CD8-positive, alpha-beta memory T cell (primary cell): ENCODE data around the gene TRABD. TPM values are rescaled to one million over a fixed set of nuclear protein-coding genes. Genes with fewer than 3 reads are reported as not detected.
A peak's percentile ranks its signal among the peaks of the same experiment; 100 is the strongest.

Experiments used
- CTCF ChIA-PET: fragments of 350-600 bp; sonication (Branson Sonifier 250); formaldehyde crosslinking; loops from one replicate; lab custom pipeline; 2021; ENCODE audit warnings: antibody characterized with exemption; lab: Charles Lee
- POLR2A ChIA-PET: fragments of 350-600 bp; sonication (Branson Sonifier 250); formaldehyde crosslinking; loops from one replicate; lab custom pipeline; 2021; ENCODE audit warnings: antibody characterized with exemption; lab: Charles Lee
- DNase-seq, 5 donors: peaks; one replicate each; pipeline versions ENCODE4 v3.0.0 to v3.0.0-alpha.2; 2020 to 2022; ENCODE audit warnings: mixed read lengths in 1 of 5
- H3K27ac ChIP-seq: one replicate; pipeline ENCODE4 v1.7.0; 2013; ENCODE audit warnings: low read depth, mild to moderate bottlenecking, low read length, moderate library complexity
- H3K27me3 ChIP-seq: 2 replicates; pipeline ENCODE4 v1.7.0; 2013; ENCODE audit warnings: low read length, mild to moderate bottlenecking; ENCODE audit not compliant: insufficient read depth, poor library complexity, severe bottlenecking
- H3K36me3 ChIP-seq: 2 replicates; pipeline ENCODE4 v1.7.0; 2013; ENCODE audit warnings: mild to moderate bottlenecking, low read length, moderate library complexity; ENCODE audit not compliant: insufficient read depth
- H3K4me1 ChIP-seq: 2 replicates; pipeline ENCODE4 v1.7.0; 2013; ENCODE audit warnings: mild to moderate bottlenecking, low read length, moderate library complexity; ENCODE audit not compliant: insufficient read depth
- H3K4me3 ChIP-seq: 2 replicates; pipeline ENCODE4 v1.7.0; 2013; ENCODE audit warnings: mild to moderate bottlenecking, low read length
- H3K9me3 ChIP-seq: 2 replicates; pipeline ENCODE4 v1.7.0; 2013; ENCODE audit warnings: mild to moderate bottlenecking, low read length
- H3K27ac Mint-ChIP-seq, 8 donors: one replicate each; pipeline ENCODE4 v1.8.0; 2020 to 2021; ENCODE audit warnings: mixed read lengths in 8 of 8, mild to moderate bottlenecking in 6 of 8, inconsistent platforms in 3 of 8, moderate library complexity in 3 of 8
- H3K27me3 Mint-ChIP-seq, 2 donors: one replicate each; pipeline ENCODE4 v1.8.0; 2020 to 2021; ENCODE audit warnings: mixed read lengths in 2 of 2, mild to moderate bottlenecking in 1 of 2, moderate library complexity in 1 of 2
- H3K36me3 Mint-ChIP-seq, 3 donors: one replicate each; pipeline ENCODE4 v1.8.0; 2020 to 2021; ENCODE audit warnings: mixed read lengths in 3 of 3, inconsistent platforms in 1 of 3, mild to moderate bottlenecking in 1 of 3
- H3K4me1 Mint-ChIP-seq, 3 donors: one replicate each; pipeline ENCODE4 v1.8.0; 2020 to 2021; ENCODE audit warnings: mixed read lengths in 3 of 3, inconsistent platforms in 1 of 3, mild to moderate bottlenecking in 1 of 3
- H3K4me3 Mint-ChIP-seq, 7 donors: one replicate each; pipeline ENCODE4 v1.8.0; 2020 to 2021; ENCODE audit warnings: mixed read lengths in 7 of 7, mild to moderate bottlenecking in 6 of 7, moderate library complexity in 4 of 7, inconsistent platforms in 2 of 7
- H3K9me3 Mint-ChIP-seq, 5 donors: one replicate each; pipeline ENCODE4 v1.8.0; 2020 to 2022; ENCODE audit warnings: mixed read lengths in 5 of 5, mild to moderate bottlenecking in 3 of 5, moderate library complexity in 2 of 5, inconsistent platforms in 1 of 5
- polyA plus RNA-seq: library from polyadenylated mRNA; unstranded; fragments of 300-500 nt; fragmentation: Illumina TruSeq; gene quantifications from one replicate; pipeline ENCODE4 v1.2.3, GENCODE V29; 2021
- total RNA-seq, 2 experiments: library from RNA; stranded (reverse); gene quantifications; one replicate each; pipeline ENCODE4 v1.2.3, GENCODE V29; 2021

TRABD gene
- total and polyA plus RNA-seq, 3 experiments from 2014 or later, result 49.0 to 102 (median 96.2) TPM

DNA sequence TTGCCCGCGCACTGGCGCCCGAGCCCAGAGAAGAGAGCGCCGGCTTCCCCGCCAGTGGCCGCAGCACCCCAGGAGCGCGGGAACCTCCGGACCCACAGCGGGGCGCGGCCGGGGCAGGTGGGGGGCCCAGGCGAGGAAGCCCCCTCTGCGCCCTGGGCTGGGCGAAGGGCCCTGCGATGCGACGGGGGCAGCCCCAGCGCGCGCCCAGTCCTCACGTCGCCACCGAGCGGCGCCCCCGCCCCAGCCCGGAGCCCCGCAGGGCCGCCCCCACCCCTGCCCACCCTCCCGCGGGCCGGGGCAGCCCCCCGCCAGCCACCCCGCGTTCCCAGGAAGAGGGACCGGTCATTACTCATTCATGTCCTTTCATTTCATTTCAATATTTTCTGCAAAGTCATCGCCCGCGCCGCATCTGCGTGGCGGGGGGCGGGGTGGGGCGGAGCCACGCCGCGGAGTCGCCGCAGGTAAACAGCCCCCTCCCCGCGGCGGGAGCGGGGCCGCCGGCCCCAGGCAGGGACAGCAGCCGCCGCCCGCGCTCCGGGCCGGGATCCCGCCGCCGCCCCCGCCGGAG is 15.9 kb upstream of the TRABD start:
- H3K27me3 Mint-ChIP-seq, result peaks cover 31 to 41% of the 10 kb centered on the region in 2 donors
- peaks cover 0 to 11% (median 5%) of the 10 kb centered on the region in 3 donors for H3K4me1 Mint-ChIP-seq
- H3K9me3 ChIP-seq, result no peaks in the 10 kb centered on the region
- H3K4me1 ChIP-seq, result no peaks in the 10 kb centered on the region
- ChIA-PET CTCF (no interaction called here), POLR2A (no interaction called here)
- H3K4me3 ChIP-seq, result no peak overlapping the region
- H3K27ac Mint-ChIP-seq, result no peak overlapping the region
- peak overlapping the region in 2 of 7 donors; percentile 49 to 64 for H3K4me3 Mint-ChIP-seq
- H3K36me3 ChIP-seq, result no peaks in the 10 kb centered on the region
- no peak overlapping the region for H3K27ac ChIP-seq
- peak in 1 of 5 donors; percentile 51 for DNase-seq
- H3K9me3 Mint-ChIP-seq, result no peaks in the 10 kb centered on the region
- H3K36me3 Mint-ChIP-seq, result no peaks in the 10 kb centered on the region
- peaks cover 4% of the 10 kb centered on the region for H3K27me3 ChIP-seq

DNA sequence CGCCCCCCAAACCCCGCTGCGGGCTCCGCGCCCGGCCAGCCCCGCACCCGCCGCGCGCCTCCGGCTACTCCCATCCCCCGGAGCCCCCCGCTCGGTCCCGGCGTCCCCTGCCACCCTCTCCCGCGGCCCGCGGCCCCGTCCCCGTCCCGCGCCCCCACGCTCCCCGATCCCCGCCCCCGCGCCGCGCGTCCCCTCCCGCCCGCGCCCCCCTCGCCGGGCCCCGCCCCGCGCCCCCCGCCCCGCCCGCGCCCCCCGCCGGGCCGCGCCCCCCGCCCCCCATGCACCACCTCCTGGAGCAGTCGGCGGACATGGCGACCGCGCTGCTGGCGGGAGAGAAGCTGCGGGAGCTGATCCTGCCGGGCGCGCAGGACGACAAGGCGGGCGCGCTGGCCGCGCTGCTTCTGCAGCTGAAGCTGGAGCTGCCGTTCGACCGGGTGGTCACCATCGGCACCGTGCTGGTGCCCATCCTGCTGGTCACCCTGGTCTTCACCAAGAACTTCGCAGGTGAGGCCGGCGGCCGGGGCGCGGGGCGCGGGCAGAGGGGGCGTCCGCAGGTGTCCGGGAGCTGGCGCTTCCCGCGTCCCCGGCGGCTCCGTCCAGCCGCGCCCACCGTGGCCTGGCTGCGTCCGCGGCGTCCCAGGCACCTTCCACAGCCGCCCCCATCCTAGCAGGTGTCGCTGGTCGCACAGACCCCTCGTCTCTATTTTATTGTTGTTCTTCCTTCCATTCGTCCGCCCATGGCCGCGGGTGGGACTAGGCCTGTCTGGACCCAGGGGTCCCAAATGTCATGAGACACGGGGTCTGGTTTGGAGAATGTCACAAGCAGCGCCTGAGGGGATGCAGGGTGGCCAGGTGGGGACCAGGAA is 15.0 kb upstream of the TRABD start, which contains the start of gene PANX2:
Gene PANX2, plus strand, starts transcription at position 279 of the 866 bp plus-strand sequence. Its CDS starts 0 bp downstream, at position 279.
- H3K4me3 Mint-ChIP-seq, result peak within 1 kb of the TSS in 6 of 7 donors; percentile 59 to 83 (median 68)
- H3K9me3 Mint-ChIP-seq, result no peaks in the 10 kb centered on the region
- peak within 1 kb of the TSS in 1 of 8 donors; percentile 43 for H3K27ac Mint-ChIP-seq
- Histone ChIP-seq H3K36me3 (no peaks in the 10 kb centered on the region), H3K4me1 (no peaks in the 10 kb centered on the region), H3K27ac (no peak within 1 kb of the TSS), H3K4me3 (no peak within 1 kb of the TSS), H3K9me3 (no peaks in the 10 kb centered on the region), H3K27me3 (peaks cover 4% of the 10 kb centered on the region)
- peak in 1 of 5 donors; percentile 49 for DNase-seq
- peaks cover 32 to 36% of the 10 kb centered on the region in 2 donors for H3K27me3 Mint-ChIP-seq
- ChIA-PET CTCF (no interaction called here), POLR2A (no interaction called here)
- peaks cover 0 to 11% (median 5%) of the 10 kb centered on the region in 3 donors for H3K4me1 Mint-ChIP-seq
- H3K36me3 Mint-ChIP-seq, result no peaks in the 10 kb centered on the region

DNA sequence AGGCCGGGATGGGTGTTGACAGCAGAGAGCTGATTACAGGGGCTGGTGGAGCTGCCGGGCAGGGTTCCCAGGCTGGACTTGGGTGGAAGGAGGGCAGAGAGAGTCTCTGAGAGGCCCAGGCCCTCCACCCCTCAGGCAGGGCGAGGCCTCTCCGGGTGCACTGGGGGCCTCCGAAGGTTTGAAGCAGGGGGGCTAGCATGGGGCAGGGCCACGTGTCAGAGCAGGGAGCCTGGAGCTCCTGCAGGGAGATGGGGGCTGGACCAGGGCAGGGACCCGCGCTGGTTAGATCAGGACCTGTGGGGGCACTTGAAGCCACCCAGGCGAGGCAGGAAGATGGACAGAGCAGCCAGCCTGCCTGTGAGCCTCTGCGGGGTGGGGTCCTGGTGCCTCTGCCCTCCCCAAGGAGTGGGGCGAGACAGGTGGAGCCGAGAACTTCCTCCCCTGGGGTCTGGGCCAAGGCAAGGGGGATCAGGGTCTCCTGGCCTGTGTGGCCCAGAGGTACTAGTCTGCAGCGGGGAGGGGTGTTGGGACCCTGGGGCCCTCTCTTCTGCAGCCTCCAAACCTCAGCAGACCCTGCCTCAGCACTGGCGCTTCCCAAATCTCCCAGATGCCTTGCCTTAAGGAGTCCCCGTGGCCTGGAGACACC is 14.3 kb upstream of the TRABD start:
- ChIA-PET POLR2A (no interaction called here), CTCF (no interaction called here)
- H3K36me3 Mint-ChIP-seq, result no peaks in the 10 kb centered on the region
- H3K27ac ChIP-seq, result no peak overlapping the region
- H3K4me1 Mint-ChIP-seq, result peaks cover 0 to 11% (median 5%) of the 10 kb centered on the region in 3 donors
- H3K4me3 Mint-ChIP-seq, result peak overlapping the region in 6 of 7 donors; percentile 59 to 83 (median 68)
- H3K4me3 ChIP-seq, result no peak overlapping the region
- H3K27ac Mint-ChIP-seq, result peak overlapping the region in 1 of 8 donors; percentile 43
- no peaks in the 10 kb centered on the region for H3K9me3 ChIP-seq
- no peaks in the 10 kb centered on the region for H3K4me1 ChIP-seq
- no peaks in the 10 kb centered on the region for H3K36me3 ChIP-seq
- H3K27me3 Mint-ChIP-seq, result peaks cover 31 to 36% of the 10 kb centered on the region in 2 donors
- DNase-seq, result peak in 1 of 5 donors; percentile 46
- no peaks in the 10 kb centered on the region for H3K9me3 Mint-ChIP-seq
- peaks cover 4% of the 10 kb centered on the region for H3K27me3 ChIP-seq

DNA sequence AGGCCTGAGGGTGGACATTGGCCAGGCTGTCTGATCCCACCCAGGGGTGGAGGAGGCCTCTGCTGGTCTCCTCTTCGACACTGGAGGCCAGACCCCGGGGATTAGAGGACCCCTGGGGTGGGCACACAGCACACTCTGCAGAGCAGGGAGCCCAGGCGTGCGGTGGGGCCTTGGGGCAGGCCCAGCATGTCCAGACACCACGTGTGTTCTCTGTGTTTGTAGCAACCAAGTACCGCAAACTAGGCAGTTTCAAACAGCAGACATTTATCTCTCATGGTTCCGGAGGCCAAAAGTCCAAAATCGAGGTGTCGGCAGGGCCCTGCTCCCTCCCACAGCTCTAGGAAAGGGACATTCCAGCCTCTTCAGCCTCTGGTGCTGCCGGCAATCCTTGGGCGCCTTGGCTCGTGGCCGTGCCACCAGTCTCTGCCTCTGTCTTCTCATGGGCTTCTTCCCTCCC is 13.7 kb upstream of the TRABD start:
- Histone ChIP-seq H3K4me1 (no peaks in the 10 kb centered on the region), H3K9me3 (no peaks in the 10 kb centered on the region), H3K36me3 (no peaks in the 10 kb centered on the region), H3K27ac (no peak overlapping the region), H3K4me3 (no peak overlapping the region), H3K27me3 (peaks cover 4% of the 10 kb centered on the region)
- Mint-ChIP-seq H3K27ac (peak overlapping the region in 1 of 8 donors; percentile 22), H3K4me1 (peaks cover 0 to 11% (median 5%) of the 10 kb centered on the region in 3 donors), H3K9me3 (no peaks in the 10 kb centered on the region), H3K36me3 (no peaks in the 10 kb centered on the region), H3K4me3 (peak overlapping the region in 4 of 7 donors; percentile 31 to 45 (median 40)), H3K27me3 (peaks cover 30 to 36% of the 10 kb centered on the region in 2 donors)
- no peak for DNase-seq
- CTCF ChIA-PET, result no interaction called here
- POLR2A ChIA-PET, result no interaction called here

DNA sequence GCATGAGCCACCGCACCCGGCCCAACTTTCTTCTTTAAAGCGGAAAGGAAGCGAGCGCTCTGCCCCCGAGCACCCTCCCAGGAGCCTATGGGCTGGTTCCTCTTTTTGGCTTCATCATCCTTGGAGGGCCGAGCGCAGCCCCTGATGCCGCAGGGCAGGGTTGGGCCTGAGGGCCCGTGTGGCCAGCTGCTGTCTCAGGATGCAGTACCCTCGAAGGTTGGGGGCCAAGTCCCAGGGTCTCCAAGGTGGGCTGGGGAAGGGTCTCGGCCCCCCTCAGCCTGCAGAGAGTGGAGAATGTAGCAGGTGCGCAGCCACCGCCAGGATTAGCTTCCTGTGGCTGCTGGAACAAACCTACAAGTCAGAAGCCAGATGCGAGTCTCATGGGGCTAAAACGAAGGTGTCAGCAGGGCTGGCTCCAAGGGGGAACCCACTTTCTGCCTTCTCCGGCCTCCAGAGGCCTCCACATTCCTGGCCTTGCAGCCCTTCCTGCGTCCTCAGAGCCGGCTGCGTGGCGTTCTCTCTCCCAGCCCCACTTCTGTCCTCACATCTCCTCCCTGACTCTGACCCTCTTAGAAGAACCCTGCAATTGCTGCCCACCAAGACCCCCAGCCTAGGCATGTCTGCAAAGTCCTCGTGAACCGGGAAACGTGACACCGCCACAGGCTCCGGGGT is 12.3 kb upstream of the TRABD start:
- Mint-ChIP-seq H3K9me3 (no peaks in the 10 kb centered on the region), H3K27ac (no peak overlapping the region), H3K36me3 (no peaks in the 10 kb centered on the region), H3K27me3 (peaks cover 24 to 27% of the 10 kb centered on the region in 2 donors), H3K4me3 (peak overlapping the region in 1 of 7 donors; percentile 27), H3K4me1 (peaks cover 0 to 11% (median 5%) of the 10 kb centered on the region in 3 donors)
- no peak overlapping the region for H3K4me3 ChIP-seq
- H3K4me1 ChIP-seq, result no peaks in the 10 kb centered on the region
- CTCF ChIA-PET, result no interaction called here
- H3K27ac ChIP-seq, result no peak overlapping the region
- POLR2A ChIA-PET, result no interaction called here
- H3K9me3 ChIP-seq, result no peaks in the 10 kb centered on the region
- peaks cover 4% of the 10 kb centered on the region for H3K27me3 ChIP-seq
- DNase-seq, result no peak
- H3K36me3 ChIP-seq, result no peaks in the 10 kb centered on the region

DNA sequence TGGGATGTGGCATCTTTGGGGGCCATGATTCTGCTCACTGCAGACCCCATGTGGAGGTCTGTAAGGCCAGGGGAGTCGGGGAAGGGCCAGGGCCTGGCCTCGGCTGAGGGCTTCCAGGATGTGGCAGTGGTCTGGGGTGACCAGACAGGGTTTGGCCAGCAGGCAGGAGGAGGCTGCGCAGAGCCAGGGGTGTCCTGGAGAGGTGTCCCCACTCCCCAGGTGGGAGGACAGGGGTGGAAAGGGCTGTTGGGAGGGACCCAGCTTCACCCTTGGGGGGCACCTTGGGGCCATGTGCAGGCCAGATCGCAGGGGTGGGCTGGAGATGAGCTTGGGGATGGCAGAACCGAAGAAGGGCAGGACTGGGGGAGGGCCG is 11.7 kb upstream of the TRABD start:
- H3K27me3 Mint-ChIP-seq, result peaks cover 21% of the 10 kb centered on the region in 2 donors
- H3K4me1 ChIP-seq, result no peaks in the 10 kb centered on the region
- no peaks in the 10 kb centered on the region for H3K9me3 Mint-ChIP-seq
- peak overlapping the region in 1 of 7 donors; percentile 27 for H3K4me3 Mint-ChIP-seq
- CTCF ChIA-PET, result no interaction called here
- no peak overlapping the region for H3K27ac ChIP-seq
- DNase-seq, result no peak
- no peaks in the 10 kb centered on the region for H3K36me3 ChIP-seq
- H3K36me3 Mint-ChIP-seq, result no peaks in the 10 kb centered on the region
- H3K9me3 ChIP-seq, result no peaks in the 10 kb centered on the region
- peaks cover 0 to 9% (median 2%) of the 10 kb centered on the region in 3 donors for H3K4me1 Mint-ChIP-seq
- peaks cover 4% of the 10 kb centered on the region for H3K27me3 ChIP-seq
- POLR2A ChIA-PET, result no interaction called here
- H3K27ac Mint-ChIP-seq, result no peak overlapping the region
- no peak overlapping the region for H3K4me3 ChIP-seq

DNA sequence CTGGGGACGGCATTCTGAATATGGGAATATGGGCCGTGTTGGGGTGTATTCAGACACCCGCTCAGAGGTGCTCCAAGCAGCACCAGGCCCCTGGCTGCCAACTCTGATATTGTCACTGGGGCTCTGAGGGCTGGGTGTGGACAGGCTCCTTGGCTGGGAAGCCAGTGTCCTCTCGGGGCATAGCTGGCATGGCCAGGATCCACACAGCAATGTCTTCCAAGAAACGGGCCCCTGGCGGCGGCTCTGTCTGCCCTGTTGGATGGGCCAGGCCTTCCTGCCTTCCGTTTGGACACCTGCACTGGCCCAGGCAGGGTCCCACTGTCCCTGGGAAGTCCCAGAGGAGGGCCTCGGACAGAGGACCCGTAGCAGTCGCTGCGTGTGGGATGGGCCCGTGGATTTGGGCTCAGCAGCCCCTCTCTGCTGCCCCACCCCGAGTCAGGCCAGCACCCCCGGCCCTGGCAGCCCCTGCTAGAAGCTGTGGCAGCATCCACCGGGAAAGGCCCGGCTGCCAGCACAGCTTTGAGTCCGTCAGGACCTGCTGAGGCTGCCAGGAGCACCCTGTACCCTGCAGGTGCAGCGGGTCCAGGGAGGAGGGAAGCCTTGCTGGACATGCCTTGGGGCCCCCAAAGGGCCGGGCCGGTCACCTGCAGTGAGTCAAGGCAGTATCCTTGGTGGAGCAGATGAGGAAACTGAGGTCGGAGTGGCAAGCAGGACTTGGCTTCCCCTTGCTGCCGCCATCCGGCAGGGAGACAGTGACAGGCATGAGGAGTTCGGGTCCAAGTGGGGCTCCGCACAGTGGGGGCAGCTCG is 11.1 kb upstream of the TRABD start:
- Mint-ChIP-seq H3K4me1 (peaks cover 0 to 6% (median 2%) of the 10 kb centered on the region in 3 donors), H3K27me3 (peaks cover 16 to 19% of the 10 kb centered on the region in 2 donors), H3K9me3 (no peaks in the 10 kb centered on the region), H3K27ac (no peak overlapping the region), H3K4me3 (no peak overlapping the region), H3K36me3 (no peaks in the 10 kb centered on the region)
- peaks cover 4% of the 10 kb centered on the region for H3K27me3 ChIP-seq
- no peaks in the 10 kb centered on the region for H3K36me3 ChIP-seq
- DNase-seq, result peak in 1 of 5 donors; percentile 41
- H3K4me1 ChIP-seq, result no peaks in the 10 kb centered on the region
- H3K9me3 ChIP-seq, result no peaks in the 10 kb centered on the region
- H3K4me3 ChIP-seq, result no peak overlapping the region
- no peak overlapping the region for H3K27ac ChIP-seq
- ChIA-PET POLR2A (interaction anchor here (1.0 kb wide), 2 partner anchors 10 to 19 kb away, joined by 3 read pairs; no protein-coding TSS in a partner anchor), CTCF (interaction anchor here (1.0 kb wide), 1 partner anchor 25 kb away, joined by 3 read pairs; no protein-coding TSS in a partner anchor)
